ENCODE measurements around the gene RPL18A.

Gene RPL18A

GRCh38 chr19:17910791-17911360 is 51.2 kb downstream of the RPL18A start:
- no peak for DNase-seq
